ENCODE data around the gene STK38.

DNA sequence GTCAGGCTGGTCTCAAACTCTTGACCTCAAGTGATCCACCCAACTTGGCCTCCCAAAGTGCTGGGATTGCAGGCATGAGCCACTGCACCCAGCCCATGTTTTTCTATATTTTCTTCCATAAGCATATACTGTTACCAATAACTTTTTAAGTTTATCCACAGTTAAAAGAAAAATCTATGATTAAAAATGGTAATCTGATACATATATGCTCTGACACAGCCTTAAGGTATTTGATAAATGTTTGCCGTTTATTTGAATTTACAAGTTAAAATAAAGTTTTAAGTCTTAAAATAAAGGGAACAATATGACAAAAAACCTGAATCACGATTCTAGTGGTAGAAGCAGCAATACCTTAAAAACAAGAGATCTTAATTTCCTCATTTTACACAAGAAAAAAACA lies 5.2 kb downstream of the STK38 start:
- TF ChIP-seq, protein P1, sequence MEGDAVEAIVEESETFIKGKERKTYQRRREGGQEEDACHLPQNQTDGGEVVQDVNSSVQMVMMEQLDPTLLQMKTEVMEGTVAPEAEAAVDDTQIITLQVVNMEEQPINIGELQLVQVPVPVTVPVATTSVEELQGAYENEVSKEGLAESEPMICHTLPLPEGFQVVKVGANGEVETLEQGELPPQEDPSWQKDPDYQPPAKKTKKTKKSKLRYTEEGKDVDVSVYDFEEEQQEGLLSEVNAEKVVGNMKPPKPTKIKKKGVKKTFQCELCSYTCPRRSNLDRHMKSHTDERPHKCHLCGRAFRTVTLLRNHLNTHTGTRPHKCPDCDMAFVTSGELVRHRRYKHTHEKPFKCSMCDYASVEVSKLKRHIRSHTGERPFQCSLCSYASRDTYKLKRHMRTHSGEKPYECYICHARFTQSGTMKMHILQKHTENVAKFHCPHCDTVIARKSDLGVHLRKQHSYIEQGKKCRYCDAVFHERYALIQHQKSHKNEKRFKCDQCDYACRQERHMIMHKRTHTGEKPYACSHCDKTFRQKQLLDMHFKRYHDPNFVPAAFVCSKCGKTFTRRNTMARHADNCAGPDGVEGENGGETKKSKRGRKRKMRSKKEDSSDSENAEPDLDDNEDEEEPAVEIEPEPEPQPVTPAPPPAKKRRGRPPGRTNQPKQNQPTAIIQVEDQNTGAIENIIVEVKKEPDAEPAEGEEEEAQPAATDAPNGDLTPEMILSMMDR (IDR thresholded peaks at IDR 0.05) = no peak
- TF ChIP-seq POLR2AphosphoS5 (IDR thresholded peaks at IDR 0.05; ENCODE audit: insufficient read depth in 1 of 2, low read depth in 1 of 2) = no peak

Measured in vagina (tissue), 2 donors.